HG02571 (cell line): ENCODE data around the gene AFF2.

Experiments used
- ATAC-seq: cut with Tn5 transposase; IDR thresholded peaks from one replicate; pipeline ENCODE4 v1.9.1; 2021; ENCODE audit warnings: mild to moderate bottlenecking, moderate library complexity; ENCODE audit not compliant: unreplicated experiment

AFF2 gene

DNA sequence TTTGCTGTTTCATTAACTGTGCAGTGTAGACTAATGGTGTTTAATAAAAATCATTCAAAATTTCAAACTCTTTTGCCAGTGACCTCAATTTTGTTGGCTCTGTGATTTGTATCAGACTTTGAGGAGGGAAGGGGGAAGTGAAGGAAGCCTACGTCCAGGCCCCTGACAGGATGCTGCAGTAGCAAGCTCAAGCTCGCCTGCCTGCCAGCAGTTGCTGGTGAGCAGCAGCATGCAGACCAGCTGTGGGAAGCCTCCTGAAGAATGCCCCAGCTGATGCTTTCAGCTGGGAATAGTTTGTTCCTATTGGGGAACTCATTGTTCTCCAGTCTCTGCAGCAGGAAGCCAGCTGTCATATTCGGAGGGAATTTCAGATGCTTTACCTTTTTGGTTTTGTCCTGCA is 495.2 kb downstream of the AFF2 start:
- ATAC-seq, result no peak

DNA sequence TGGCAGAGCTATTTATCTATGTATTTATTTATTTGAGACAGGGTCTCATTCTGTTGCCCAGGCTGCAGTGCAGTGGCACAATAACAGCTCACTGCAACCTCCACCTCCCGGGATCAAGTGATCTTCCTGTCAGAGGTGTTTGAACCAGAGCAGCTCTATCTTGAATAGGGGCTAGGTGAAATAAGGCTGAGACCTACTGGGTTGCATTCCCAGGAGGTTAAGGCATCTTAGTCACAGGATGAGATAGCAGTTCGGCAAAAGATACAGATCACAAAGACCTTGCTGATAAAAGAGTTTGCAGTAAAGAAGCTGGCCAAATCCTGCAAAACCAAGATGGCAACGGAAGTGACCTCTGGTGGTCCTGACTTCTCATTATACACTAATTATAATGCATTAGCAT is 501.9 kb downstream of the AFF2 start:
- no peak for ATAC-seq

DNA sequence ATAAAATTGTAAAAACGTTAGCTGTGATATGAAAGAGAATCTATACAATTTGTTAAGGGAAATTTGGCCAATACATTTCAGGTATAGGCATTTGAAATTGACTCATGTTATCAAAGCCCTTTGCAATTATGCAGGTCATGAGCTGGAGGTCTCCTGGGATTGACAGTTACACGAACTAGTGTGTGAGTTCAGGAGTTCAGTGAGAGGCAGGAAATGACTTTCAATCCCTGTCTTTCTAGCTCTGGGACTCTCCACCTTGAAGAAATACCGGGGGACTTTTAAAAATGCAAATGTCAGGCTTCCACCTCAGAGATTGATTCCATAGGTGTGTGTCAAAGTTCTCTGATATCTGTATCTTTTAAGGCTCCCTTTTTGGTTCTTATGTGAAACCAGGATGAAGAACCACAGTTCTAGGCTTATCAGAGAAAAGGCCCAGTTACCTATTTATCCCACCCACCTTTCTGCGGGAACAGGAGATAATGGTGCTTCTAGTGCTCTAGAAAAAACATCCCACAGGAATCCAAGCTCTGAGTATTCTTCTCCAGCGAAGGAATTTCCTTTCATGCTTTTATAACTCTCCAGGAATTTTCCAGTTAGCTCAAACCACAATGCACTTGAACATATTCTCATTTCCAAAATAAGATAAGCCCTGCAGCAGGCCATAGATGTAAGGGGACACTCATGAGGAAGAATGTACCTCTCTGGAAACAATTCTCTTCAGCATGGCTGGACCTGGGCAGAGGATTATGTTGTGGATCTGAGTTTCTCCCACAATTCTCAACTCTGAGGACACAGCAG is 503.6 kb downstream of the AFF2 start:
- ATAC-seq, result no peak

DNA sequence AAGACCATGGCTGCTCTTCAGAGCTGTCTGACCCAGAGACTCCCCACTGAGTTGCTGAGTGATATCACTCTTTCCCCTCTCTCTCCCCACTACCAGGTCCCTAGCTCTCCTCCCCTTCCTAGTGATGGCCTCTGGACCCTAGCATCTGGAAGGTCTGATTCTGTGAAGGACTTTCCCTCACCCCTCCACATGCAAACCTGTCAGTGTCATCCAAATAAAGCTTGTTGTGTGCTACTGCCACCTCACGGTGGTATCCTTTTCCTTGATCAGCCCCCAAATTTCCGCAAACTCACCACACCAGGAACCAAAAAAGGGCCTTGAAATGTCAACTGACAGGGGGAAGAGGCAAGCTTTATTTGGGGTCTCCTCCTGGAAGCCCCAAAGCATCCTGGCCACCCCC is 504.5 kb downstream of the AFF2 start:
- ATAC-seq, result no peak

- no peak for ATAC-seq
Observed at GRCh38 chrX:149006235-149006634, 505.8 kb downstream of the AFF2 start.

- no peak for ATAC-seq
Observed at GRCh38 chrX:149007423-149007822, 507.0 kb downstream of the AFF2 start.

GRCh38 chrX:149010013-149010852 is 509.8 kb downstream of the AFF2 start:
- ATAC-seq, result no peak

GRCh38 chrX:149010853-149011224 is 510.4 kb downstream of the AFF2 start:
- ATAC-seq, result no peak

DNA sequence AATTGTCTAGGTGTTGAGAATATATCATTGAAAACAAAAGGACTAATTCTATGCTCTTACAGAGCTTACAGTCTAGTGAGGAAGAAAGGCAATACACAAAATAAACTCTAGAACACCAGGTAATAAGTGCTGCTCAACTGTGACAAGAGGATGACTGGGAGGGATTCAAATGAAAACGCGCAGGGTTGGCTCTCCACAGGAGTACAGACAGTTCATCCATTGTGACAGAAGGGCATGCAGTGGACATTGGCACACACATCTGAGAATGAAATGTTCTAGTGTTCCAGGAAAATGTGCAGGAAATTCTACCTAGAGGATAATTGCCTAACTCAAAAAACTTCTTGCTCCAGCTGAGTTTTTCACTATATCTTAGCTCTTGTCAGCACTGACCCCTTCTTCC is 512.7 kb downstream of the AFF2 start:
- no peak for ATAC-seq

GRCh38 chrX:149021159-149021558 is 520.7 kb downstream of the AFF2 start:
- no peak for ATAC-seq

DNA sequence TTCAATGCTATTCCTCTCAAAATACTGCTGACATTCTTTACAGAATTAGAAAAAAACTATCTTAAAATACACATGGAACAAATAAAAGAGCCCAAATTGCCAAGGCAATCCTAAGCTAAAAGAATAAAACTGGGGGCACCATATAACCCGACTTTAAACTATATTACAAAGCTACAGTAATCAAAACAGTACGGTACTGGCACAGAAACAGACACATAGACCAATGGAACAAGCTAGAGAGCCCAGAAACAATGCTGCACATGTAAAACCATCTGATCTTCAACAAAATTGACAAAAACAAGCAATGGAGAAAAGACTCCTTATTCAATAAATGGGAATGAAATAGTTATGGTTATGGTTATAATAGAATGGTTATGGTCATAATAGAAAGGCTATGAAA is 522.1 kb downstream of the AFF2 start:
- no peak for ATAC-seq

DNA sequence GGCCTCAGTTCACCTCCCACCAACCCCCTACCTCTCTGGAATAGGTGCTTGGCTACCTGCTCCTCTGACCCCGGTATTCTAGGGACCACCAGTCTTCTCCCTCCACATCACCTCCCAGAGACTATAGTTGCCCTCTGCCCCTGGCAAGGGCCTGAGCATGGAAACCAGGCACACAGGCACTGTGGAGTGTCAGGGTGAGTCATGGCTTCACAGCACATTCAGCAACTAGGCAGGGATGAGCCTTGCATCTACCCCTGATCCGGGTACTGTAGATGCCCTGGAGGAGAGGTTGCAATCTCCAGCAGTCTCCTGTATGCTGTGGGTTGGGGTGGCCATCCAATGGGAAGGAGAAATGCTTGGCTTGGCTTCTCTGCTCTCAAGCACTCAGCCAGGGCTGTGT is 532.0 kb downstream of the AFF2 start:
- ATAC-seq, result no peak

- no peak for ATAC-seq
Observed at GRCh38 chrX:149036086-149036485, 535.7 kb downstream of the AFF2 start.

GRCh38 chrX:149037281-149037870 is 537.0 kb downstream of the AFF2 start:
- ATAC-seq, result no peak

DNA sequence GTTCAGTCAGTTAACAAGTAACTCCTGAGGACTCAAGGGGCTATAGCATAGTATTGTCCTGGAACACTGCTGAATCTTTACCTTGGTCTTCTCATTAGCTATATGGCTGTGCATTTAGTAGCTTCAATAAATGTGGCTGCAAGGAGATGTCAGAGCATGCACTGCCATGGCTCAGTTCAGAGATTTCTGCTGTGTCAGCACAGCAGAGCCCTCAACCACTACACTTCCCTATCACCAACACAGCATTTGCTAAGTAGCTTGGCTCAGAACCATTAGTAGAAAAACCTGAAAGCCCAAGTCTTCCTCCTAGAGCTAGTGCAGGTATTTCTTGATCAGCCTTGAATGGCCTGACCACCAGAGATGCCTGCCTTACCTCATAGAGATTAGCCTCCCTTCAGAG is 538.6 kb downstream of the AFF2 start:
- no peak for ATAC-seq

GRCh38 chrX:149040873-149041535 is 540.6 kb downstream of the AFF2 start:
- ATAC-seq, result no peak

- no peak for ATAC-seq
Observed at GRCh38 chrX:149043401-149043800, 543.0 kb downstream of the AFF2 start.

DNA sequence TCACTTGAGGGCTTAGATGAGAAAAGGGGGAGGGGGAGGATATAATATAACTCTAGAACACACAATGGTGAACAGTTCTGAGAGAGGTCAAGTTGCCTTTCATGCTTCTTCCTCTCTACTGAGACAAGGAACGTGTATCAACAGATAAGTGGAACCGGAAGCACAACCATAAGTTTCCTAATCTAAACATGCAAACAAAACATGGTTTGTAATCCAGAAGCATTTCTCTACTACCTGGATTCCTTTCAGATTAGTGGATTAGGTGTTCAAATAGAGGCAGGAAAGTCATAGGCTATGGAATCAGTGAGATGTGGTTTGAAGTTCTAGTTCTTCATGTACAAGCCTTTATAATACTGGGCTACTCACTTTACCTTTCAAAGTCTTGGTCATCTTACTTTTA is 544.1 kb downstream of the AFF2 start:
- ATAC-seq, result no peak

DNA sequence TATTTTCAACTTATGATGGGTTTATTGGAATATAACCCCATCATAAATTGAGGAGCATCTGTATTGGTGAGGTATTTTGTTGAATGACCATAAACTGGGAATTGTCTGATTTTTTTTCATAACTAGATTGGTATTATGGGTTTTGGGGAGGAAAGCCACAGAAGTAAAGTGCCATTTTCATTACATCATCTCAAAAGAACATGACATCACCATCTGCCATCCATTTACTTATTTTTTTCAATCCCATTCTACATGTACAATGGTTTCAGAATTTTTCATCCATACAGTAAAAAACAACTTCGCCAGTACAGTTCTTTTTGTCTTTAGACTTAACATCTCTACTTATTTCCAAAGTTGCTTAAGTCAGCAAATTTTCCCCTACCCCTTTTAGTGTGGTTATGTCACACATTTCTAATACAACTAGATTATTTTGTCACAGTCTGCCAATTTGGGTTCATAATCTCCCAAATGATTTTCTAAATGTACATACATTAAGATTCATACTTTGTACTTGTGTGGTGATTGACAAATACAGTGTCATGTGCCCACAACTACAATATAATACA is 545.3 kb downstream of the AFF2 start:
- ATAC-seq, result no peak
